GM12891 (cell line): ENCODE results near the gene IGSF6.
"Not testable (repeated sequence)": the region's sequence is repeated elsewhere in the genome, so short reads cannot be mapped to it uniquely, and the experiment has no call there.

Experiments used
- DNase-seq: peaks from one replicate; pipeline ENCODE4 v3.0.0; 2011; ENCODE audit warnings: low spot score; ENCODE audit not compliant: insufficient read length
- FAIRE-seq: peaks from 2 replicates; lab custom pipeline; 2011; peaks lifted over from hg19 to GRCh38; lab: Jason Lieb, UNC
- PAX5 ChIP-seq: IDR thresholded peaks from 2 replicates; pipeline ENCODE4 v1.6.1; 2011; ENCODE audit warnings: low read length, moderate library complexity, mild to moderate bottlenecking; ENCODE audit not compliant: insufficient read depth, severe bottlenecking
- POLR2A ChIP-seq: IDR thresholded peaks from 2 replicates; pipeline ENCODE4 v1.6.1; 2011; ENCODE audit warnings: low read depth, low read length, control low read depth
- POLR2AphosphoS5 ChIP-seq: IDR thresholded peaks from 2 replicates; pipeline ENCODE4 v1.6.1; 2011; ENCODE audit warnings: low read depth, low read length, control low read depth
- POU2F2 ChIP-seq: IDR thresholded peaks from 2 replicates; pipeline ENCODE4 v1.6.1; 2011; ENCODE audit warnings: low read depth, mild to moderate bottlenecking, control low read depth, low read length, moderate library complexity
- SPI1 ChIP-seq: IDR thresholded peaks from 2 replicates; pipeline ENCODE4 v1.6.1; 2011; ENCODE audit warnings: low read depth, low read length, control low read depth
- TAF1 ChIP-seq: IDR thresholded peaks from 2 replicates; pipeline ENCODE4 v1.6.1; 2011; ENCODE audit warnings: low read depth, low read length, control low read depth

Gene IGSF6

DNA sequence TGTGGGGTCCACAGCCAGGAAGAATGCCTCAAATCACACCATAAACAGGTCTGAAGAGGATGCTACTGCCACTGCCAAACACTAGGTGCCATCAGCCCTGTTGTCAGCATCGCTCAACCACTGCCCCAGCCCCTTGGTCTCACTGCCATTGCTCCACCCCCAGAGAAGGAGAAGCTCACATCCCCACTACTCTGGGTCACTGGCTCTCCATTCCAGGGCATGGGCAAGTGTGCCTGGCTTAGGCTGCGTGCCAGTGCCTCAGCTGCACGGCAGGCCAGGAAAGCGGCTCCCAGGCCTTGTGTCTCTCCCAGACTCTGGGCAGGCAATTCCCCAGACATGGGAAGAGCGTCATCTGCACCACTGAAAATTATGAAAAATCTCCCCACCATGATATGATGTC, 1.2 kb upstream of the IGSF6 start:
- TF ChIP-seq POLR2AphosphoS5 = no peak
- TF ChIP-seq POU2F2 = no peak
- no peak for TF ChIP-seq PAX5
- no peak for TF ChIP-seq SPI1
- TF ChIP-seq POLR2A = no peak
- TF ChIP-seq TAF1 = no peak
- FAIRE-seq (no peak), DNase-seq (no peak)

- FAIRE-seq (no peak), DNase-seq (no peak)
- TF ChIP-seq POLR2AphosphoS5 = no peak
- TF ChIP-seq PAX5 = no peak
- no peak for TF ChIP-seq TAF1
- no peak for TF ChIP-seq POLR2A
- no peak for TF ChIP-seq POU2F2
- TF ChIP-seq SPI1 = no peak
Measured at GRCh38 chr16:21651515-21651914, 893 bp downstream of the IGSF6 start.

GRCh38 chr16:21650521-21650920, 1.9 kb downstream of the IGSF6 start:
- no peak for FAIRE-seq
- no peak for DNase-seq
- no peak for TF ChIP-seq POLR2AphosphoS5
- no peak for TF ChIP-seq POU2F2
- no peak for TF ChIP-seq TAF1
- no peak for TF ChIP-seq PAX5
- TF ChIP-seq POLR2A = no peak

- not testable (repeated sequence) for FAIRE-seq, DNase-seq
Measured at GRCh38 chr16:21649826-21650406, 2.5 kb downstream of the IGSF6 start.

DNA sequence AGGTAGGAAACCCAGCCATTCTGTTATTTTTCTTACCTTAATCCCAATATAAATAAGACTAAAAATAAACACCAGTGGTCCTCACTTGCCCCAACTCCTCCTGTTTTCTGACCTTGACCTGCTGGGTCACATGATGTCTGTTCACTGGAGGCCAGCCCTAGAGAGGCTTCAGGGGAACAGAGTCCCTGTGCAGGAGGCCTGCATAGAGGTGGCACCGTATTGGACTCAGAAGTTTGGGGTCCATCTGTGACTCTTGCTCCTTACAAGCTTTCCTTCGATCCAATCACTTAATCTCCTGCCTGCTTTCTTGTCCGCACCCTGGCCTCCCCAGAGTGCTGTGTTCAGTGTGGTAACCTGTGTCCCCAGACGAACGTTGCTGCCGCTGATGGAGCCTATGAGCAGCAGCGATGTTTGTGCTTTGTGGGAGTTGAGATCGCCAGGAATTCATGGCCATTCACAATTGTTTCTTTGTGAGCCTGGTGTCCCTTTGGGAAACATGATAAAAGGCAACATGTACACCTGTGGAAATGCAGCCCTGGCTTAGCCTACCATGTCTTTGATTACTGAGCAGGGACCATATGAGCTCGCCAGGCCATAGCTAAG, 4.7 kb downstream of the IGSF6 start:
- DNase-seq (no peak), FAIRE-seq (peak; percentile 16)
- no peak for TF ChIP-seq POLR2A
- no peak for TF ChIP-seq SPI1
- TF ChIP-seq PAX5 = no peak
- TF ChIP-seq TAF1 = no peak
- TF ChIP-seq POU2F2 = no peak
- no peak for TF ChIP-seq POLR2AphosphoS5

GRCh38 chr16:21646721-21647561, 5.5 kb downstream of the IGSF6 start:
- peak; percentile 100 for FAIRE-seq
- peak; percentile 46 for DNase-seq
- 0 out of 2 replicates have a peak, but pooled peaks have one; percentile 21 for TF ChIP-seq TAF1
- peak; percentile 85 for TF ChIP-seq PAX5
- peak; percentile 71; the same call in 1 of the 2 replicates for TF ChIP-seq POU2F2
- no peak for TF ChIP-seq POLR2AphosphoS5
- 0 out of 2 replicates have a peak, but pooled peaks have one; percentile 2 for TF ChIP-seq SPI1
- TF ChIP-seq POLR2A = no peak

DNA sequence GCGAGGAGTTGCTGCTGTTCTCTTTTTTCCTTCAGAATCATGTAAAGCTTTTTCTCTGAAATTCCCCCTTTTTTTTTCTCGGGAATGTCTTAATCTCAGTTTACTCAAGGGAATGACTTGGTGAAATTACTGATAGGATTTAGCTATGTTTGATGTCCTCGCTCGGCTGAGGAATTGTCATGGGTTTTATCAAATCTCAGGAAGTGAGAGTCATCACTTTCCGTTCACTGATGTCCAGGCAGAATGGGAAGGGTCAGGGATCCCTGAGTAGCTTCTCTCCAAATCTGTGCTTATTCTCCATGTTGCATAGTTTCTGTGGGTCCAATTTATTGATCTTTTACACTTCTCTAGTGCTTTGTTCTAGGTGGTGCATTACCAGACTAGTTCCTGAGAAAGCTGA, 6.3 kb downstream of the IGSF6 start:
- DNase-seq = no peak
- no peak for FAIRE-seq
- no peak for TF ChIP-seq TAF1
- no peak for TF ChIP-seq PAX5
- TF ChIP-seq POU2F2 = no peak
- TF ChIP-seq SPI1 = no peak

GRCh38 chr16:21645261-21645721, 7.1 kb downstream of the IGSF6 start:
- no peak for DNase-seq
- FAIRE-seq = no peak
- TF ChIP-seq SPI1 (peak; percentile 87), POLR2AphosphoS5 (no peak), POU2F2 (no peak)

- no peak for FAIRE-seq
- no peak for DNase-seq
- TF ChIP-seq POLR2AphosphoS5 (no peak), POLR2A (no peak), SPI1 (no peak), TAF1 (no peak), PAX5 (no peak), POU2F2 (no peak)
Measured at GRCh38 chr16:21644674-21645073, 7.7 kb downstream of the IGSF6 start.

- no peak for DNase-seq
- peak; percentile 43 for FAIRE-seq
Measured at GRCh38 chr16:21643785-21644184, 8.6 kb downstream of the IGSF6 start.

More at GRCh38 chr16:21643785-21644184, 8.6 kb downstream of the IGSF6 start:
- TF ChIP-seq TAF1 = no peak
- TF ChIP-seq POLR2A = no peak
